HG02970 (cell line): Measurements from ENCODE around the gene LCE2C.

ENCODE experiments used
- ATAC-seq: cut with Tn5 transposase; IDR thresholded peaks from one replicate; pipeline ENCODE4 v1.9.1; 2021; ENCODE audit warnings: mild to moderate bottlenecking, moderate library complexity, moderate number of reproducible peaks; ENCODE audit not compliant: unreplicated experiment, low FRiP score

The LCE2C gene

GRCh38 chr1:152718238-152718637 is 43.2 kb downstream of the LCE2C start:
- no peak for ATAC-seq

DNA sequence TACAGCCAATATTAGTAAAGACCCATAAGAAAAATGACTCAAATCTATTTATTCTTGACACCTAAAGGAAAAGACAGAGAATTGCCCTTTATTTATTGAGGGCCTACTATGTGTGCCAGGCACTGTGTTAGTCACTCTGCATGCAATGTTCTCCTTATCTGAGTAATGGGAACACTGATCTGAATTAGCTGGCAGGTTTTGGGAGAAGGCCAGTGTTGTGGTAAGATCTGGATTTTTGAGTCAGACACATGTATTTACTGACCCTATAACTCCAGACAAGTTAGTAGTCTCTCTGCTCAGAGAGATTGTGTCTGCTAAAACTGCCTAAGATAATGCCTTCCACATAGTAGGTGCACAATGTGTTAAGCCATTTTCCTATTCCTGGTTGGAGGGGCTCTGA is 50.2 kb downstream of the LCE2C start:
- no peak for ATAC-seq
